H1 (cell line): ENCODE data around the gene RTN4IP1.

ENCODE experiments used
- BACH1 ChIP-seq: IDR thresholded peaks from 2 replicates; pipeline ENCODE4 v1.6.1; 2012; ENCODE audit warnings: low read length, improper control_type of control experiment
- CTCF ChIP-seq, 3 experiments: IDR thresholded peaks; 1 replicate in 2 of 3; 2 replicates in 1 of 3; pipeline versions ENCODE4 v1.5.1 to v1.6.1; 2011; ENCODE audit warnings: low read length in 3 of 3, mild to moderate bottlenecking in 3 of 3, inconsistent platforms in 2 of 3, low read depth in 1 of 3, moderate library complexity in 1 of 3; ENCODE audit not compliant: insufficient read depth in 1 of 3; ENCODE audit errors: control extremely low read depth in 1 of 3
- EZH2 ChIP-seq: fragments of 200-600 bp; sonication (generic); IDR thresholded peaks from 2 replicates; pipeline ENCODE4 v1.7.1; 2012; ENCODE audit warnings: low read depth, mild to moderate bottlenecking, moderate library complexity, low read length, inconsistent platforms; ENCODE audit not compliant: severe bottlenecking
- GABPA ChIP-seq: IDR thresholded peaks from 2 replicates; pipeline ENCODE4 v1.6.1; 2011; ENCODE audit warnings: mild to moderate bottlenecking, low read length, moderate library complexity, borderline replicate concordance; ENCODE audit not compliant: insufficient read depth
- POLR2AphosphoS5 ChIP-seq: IDR thresholded peaks from 2 replicates; pipeline ENCODE4 v1.6.1; 2011; ENCODE audit warnings: low read depth, low read length
- TCF12 ChIP-seq: IDR thresholded peaks from 2 replicates; pipeline ENCODE4 v1.6.1; 2011; ENCODE audit warnings: low read depth, mild to moderate bottlenecking, low read length
- YY1 ChIP-seq: IDR thresholded peaks from 2 replicates; pipeline ENCODE4 v1.6.1; 2011; ENCODE audit warnings: low read depth, mild to moderate bottlenecking, low read length

- TF ChIP-seq CTCF (IDR thresholded peaks at IDR 0.05; ENCODE audit: control extremely low read depth in 1 of 3, insufficient read depth in 1 of 3, low read depth in 1 of 3, low read length in 3 of 3) (peak; percentile 50 to 73 (median 63)), YY1 (no peak), TCF12 (no peak), POLR2AphosphoS5 (no peak), EZH2 (no peak), GABPA (no peak), BACH1 (no peak)
Measured at GRCh38 chr6:106609699-106610098, 19.6 kb downstream of the RTN4IP1 start.
